ENCODE data around the gene KANSL1. TPM values are rescaled to one million over a fixed set of nuclear protein-coding genes. Genes with fewer than 3 reads are reported as not detected.

Gene KANSL1
- total RNA-seq, 2 donors from 2014 or later, result 60.0 to 72.3 TPM

GRCh38 chr17:46028981-46029565 lies 164.2 kb downstream of the KANSL1 start:
- H3K27me3 ChIP-seq, result no peaks in the 10 kb centered on the region
- no peak overlapping the region for H3K4me3 ChIP-seq
- H3K27ac ChIP-seq, result no peak overlapping the region
- H3K36me3 ChIP-seq, result peaks cover 17% of the 10 kb centered on the region
- H3K9me3 ChIP-seq, result no peaks in the 10 kb centered on the region
- intact Hi-C loops (cut with DNase I), result no loop called here
- no peak for DNase-seq
- no peak for TF ChIP-seq CTCF (IDR thresholded peaks at IDR 0.05)
- H3K4me1 ChIP-seq, result no peaks in the 10 kb centered on the region
- no peak overlapping the region for H3K9ac ChIP-seq (ENCODE audit: low read depth in 2 of 2, low read length in 2 of 2)

GRCh38 chr17:46028374-46028773 lies 164.9 kb downstream of the KANSL1 start:
- Histone ChIP-seq H3K4me1 (no peaks in the 10 kb centered on the region), H3K27me3 (no peaks in the 10 kb centered on the region), H3K27ac (no peak overlapping the region), H3K9ac (ENCODE audit: low read depth in 2 of 2, low read length in 2 of 2) (no peak overlapping the region), H3K4me3 (no peak overlapping the region), H3K9me3 (no peaks in the 10 kb centered on the region), H3K36me3 (peaks cover 10% of the 10 kb centered on the region)
- no peak for DNase-seq
- TF ChIP-seq CTCF (IDR thresholded peaks at IDR 0.05), result no peak
- intact Hi-C loops (cut with DNase I), result no loop called here

GRCh38 chr17:46027976-46028325 lies 165.3 kb downstream of the KANSL1 start:
- H3K9ac ChIP-seq (ENCODE audit: low read depth in 2 of 2, low read length in 2 of 2), result no peak overlapping the region
- intact Hi-C loops (cut with DNase I), result no loop called here
- no peaks in the 10 kb centered on the region for H3K9me3 ChIP-seq
- H3K4me3 ChIP-seq, result no peak overlapping the region
- H3K27ac ChIP-seq, result no peak overlapping the region
- peaks cover 10% of the 10 kb centered on the region for H3K36me3 ChIP-seq
- H3K4me1 ChIP-seq, result no peaks in the 10 kb centered on the region
- no peaks in the 10 kb centered on the region for H3K27me3 ChIP-seq
- no peak for DNase-seq
- no peak for TF ChIP-seq CTCF (IDR thresholded peaks at IDR 0.05)

- Histone ChIP-seq H3K9me3 (no peaks in the 10 kb centered on the region), H3K27ac (no peak overlapping the region), H3K9ac (ENCODE audit: low read depth in 2 of 2, low read length in 2 of 2) (no peak overlapping the region), H3K4me3 (no peak overlapping the region), H3K36me3 (peaks cover 10% of the 10 kb centered on the region), H3K27me3 (no peaks in the 10 kb centered on the region), H3K4me1 (no peaks in the 10 kb centered on the region)
- no peak for DNase-seq
- intact Hi-C loops (cut with DNase I), result no loop called here
- TF ChIP-seq CTCF (IDR thresholded peaks at IDR 0.05), result no peak
Measured at GRCh38 chr17:46027048-46027975, 165.9 kb downstream of the KANSL1 start.

- Histone ChIP-seq H3K4me1 (no peaks in the 10 kb centered on the region), H3K27ac (no peak overlapping the region), H3K9ac (ENCODE audit: low read depth in 2 of 2, low read length in 2 of 2) (no peak overlapping the region), H3K9me3 (no peaks in the 10 kb centered on the region), H3K36me3 (peaks cover 9% of the 10 kb centered on the region), H3K4me3 (no peak overlapping the region), H3K27me3 (no peaks in the 10 kb centered on the region)
- no peak for TF ChIP-seq CTCF (IDR thresholded peaks at IDR 0.05)
- intact Hi-C loops (cut with DNase I), result no loop called here
- no peak for DNase-seq
Measured at GRCh38 chr17:46026166-46027047, 166.8 kb downstream of the KANSL1 start.
